NB4 (cell line): ENCODE measurements around the gene PDCD4.

ENCODE experiments used
- CTCF ChIP-seq: IDR thresholded peaks from one replicate; pipeline ENCODE4 v1.5.1; 2012; ENCODE audit warnings: low read depth, low read length
- MAX ChIP-seq: IDR thresholded peaks from 2 replicates; pipeline ENCODE4 v1.6.1; 2011; ENCODE audit warnings: low read depth, low read length
- MYC ChIP-seq: IDR thresholded peaks from 2 replicates; pipeline ENCODE4 v1.6.1; 2011; ENCODE audit warnings: low read depth, low read length
- POLR2A ChIP-seq: IDR thresholded peaks from 2 replicates; pipeline ENCODE4 v1.6.1; 2011; ENCODE audit warnings: mild to moderate bottlenecking; ENCODE audit not compliant: insufficient read length; ENCODE audit errors: extremely low read depth

GRCh38 chr10:110939419-110939818 is 67.7 kb downstream of the PDCD4 start:
- TF ChIP-seq CTCF (no peak), POLR2A (no peak), MAX (no peak), MYC (no peak)
